ENCODE data around the gene RTL10.

The RTL10 gene

GRCh38 chr22:19821523-19822300 is 33.0 kb downstream of the RTL10 start:
- DNase-seq, result no peak

GRCh38 chr22:19820880-19821522 is 33.7 kb downstream of the RTL10 start:
- DNase-seq, result no peak

GRCh38 chr22:19819911-19820879 is 34.5 kb downstream of the RTL10 start:
- DNase-seq, result no peak

GRCh38 chr22:19819208-19819910 is 35.3 kb downstream of the RTL10 start:
- no peak for DNase-seq

GRCh38 chr22:19818324-19819207 is 36.1 kb downstream of the RTL10 start:
- DNase-seq, result peak; percentile 3

GRCh38 chr22:19816372-19817119 is 38.1 kb downstream of the RTL10 start:
- DNase-seq, result no peak

GRCh38 chr22:19815823-19816290 is 38.8 kb downstream of the RTL10 start:
- DNase-seq, result no peak

GRCh38 chr22:19815093-19815822 is 39.4 kb downstream of the RTL10 start:
- no peak for DNase-seq

GRCh38 chr22:19814428-19814827 is 40.2 kb downstream of the RTL10 start:
- no peak for DNase-seq

GRCh38 chr22:19812910-19813309 is 41.8 kb downstream of the RTL10 start:
- no peak for DNase-seq

- no peak for DNase-seq
Measured at GRCh38 chr22:19811811-19812771, 42.6 kb downstream of the RTL10 start.

- DNase-seq, result no peak
Measured at GRCh38 chr22:19811211-19811621, 43.5 kb downstream of the RTL10 start.

GRCh38 chr22:19810381-19811201 is 44.1 kb downstream of the RTL10 start:
- DNase-seq, result no peak

- DNase-seq, result no peak
Measured at GRCh38 chr22:19809741-19810140, 44.9 kb downstream of the RTL10 start.

- DNase-seq, result no peak
Measured at GRCh38 chr22:19808873-19809478, 45.7 kb downstream of the RTL10 start.

- DNase-seq, result no peak
Measured at GRCh38 chr22:19807914-19808872, 46.5 kb downstream of the RTL10 start.
